SK-N-SH (cell line): ENCODE measurements around the gene GRHL3.

ENCODE experiments used
- CHD2 ChIP-seq: fragments of 150-350 bp; IDR thresholded peaks from 2 replicates; pipeline ENCODE4 v1.6.1; 2018; ENCODE audit warnings: low read length; ENCODE audit not compliant: partially characterized antibody
- NRF1 ChIP-seq: IDR thresholded peaks from 2 replicates; pipeline ENCODE4 v1.6.1; 2012; ENCODE audit warnings: low read depth, mild to moderate bottlenecking, low read length
- POLR2AphosphoS5 ChIP-seq: IDR thresholded peaks from 2 replicates; pipeline ENCODE4 v1.6.1; 2012; ENCODE audit warnings: low read depth, low read length
- RAD21 ChIP-seq: IDR thresholded peaks from 2 replicates; pipeline ENCODE4 v1.6.1; 2012; ENCODE audit warnings: mild to moderate bottlenecking, low read length
- TF ChIP-seq, protein P1 (sequence below): fragments of 200-600 bp; sonication (generic); IDR thresholded peaks from 2 replicates; pipeline ENCODE4 v1.6.1; 2017; ENCODE audit warnings: antibody characterized with exemption, mild to moderate bottlenecking, moderate library complexity

DNA sequence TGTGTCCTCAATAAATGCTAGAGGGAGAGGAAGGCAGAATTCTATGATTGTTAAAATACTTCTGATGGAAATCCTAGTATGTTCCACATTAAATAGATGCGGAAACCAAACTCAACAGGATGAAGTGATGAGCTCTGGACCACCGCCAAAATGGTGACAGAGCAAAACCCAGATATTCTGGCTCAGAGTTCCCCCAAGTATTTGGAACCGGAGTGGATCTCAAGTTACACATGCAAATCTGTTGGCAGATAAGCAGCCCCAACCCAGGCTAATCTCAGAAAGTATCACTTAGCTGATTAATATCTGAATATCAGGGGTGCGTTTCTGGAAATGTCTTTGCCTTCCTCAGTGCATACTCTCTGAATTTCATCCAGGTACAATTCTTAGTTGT is 17.4 kb upstream of the GRHL3 start:
- no peak for TF ChIP-seq NRF1
- TF ChIP-seq, protein P1, sequence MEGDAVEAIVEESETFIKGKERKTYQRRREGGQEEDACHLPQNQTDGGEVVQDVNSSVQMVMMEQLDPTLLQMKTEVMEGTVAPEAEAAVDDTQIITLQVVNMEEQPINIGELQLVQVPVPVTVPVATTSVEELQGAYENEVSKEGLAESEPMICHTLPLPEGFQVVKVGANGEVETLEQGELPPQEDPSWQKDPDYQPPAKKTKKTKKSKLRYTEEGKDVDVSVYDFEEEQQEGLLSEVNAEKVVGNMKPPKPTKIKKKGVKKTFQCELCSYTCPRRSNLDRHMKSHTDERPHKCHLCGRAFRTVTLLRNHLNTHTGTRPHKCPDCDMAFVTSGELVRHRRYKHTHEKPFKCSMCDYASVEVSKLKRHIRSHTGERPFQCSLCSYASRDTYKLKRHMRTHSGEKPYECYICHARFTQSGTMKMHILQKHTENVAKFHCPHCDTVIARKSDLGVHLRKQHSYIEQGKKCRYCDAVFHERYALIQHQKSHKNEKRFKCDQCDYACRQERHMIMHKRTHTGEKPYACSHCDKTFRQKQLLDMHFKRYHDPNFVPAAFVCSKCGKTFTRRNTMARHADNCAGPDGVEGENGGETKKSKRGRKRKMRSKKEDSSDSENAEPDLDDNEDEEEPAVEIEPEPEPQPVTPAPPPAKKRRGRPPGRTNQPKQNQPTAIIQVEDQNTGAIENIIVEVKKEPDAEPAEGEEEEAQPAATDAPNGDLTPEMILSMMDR = no peak
- TF ChIP-seq CHD2 = no peak
- TF ChIP-seq RAD21 = no peak
- TF ChIP-seq POLR2AphosphoS5 = no peak
